SHP77 treated with DMSO at 0.1 percent for 48 hours (cell line): Measurements from ENCODE around the gene MYO18A.

ENCODE experiments used
- DNase-seq: peaks from one replicate; lab custom pipeline; 2025; lab: John Stamatoyannopoulos, UW

The MYO18A gene

DNA sequence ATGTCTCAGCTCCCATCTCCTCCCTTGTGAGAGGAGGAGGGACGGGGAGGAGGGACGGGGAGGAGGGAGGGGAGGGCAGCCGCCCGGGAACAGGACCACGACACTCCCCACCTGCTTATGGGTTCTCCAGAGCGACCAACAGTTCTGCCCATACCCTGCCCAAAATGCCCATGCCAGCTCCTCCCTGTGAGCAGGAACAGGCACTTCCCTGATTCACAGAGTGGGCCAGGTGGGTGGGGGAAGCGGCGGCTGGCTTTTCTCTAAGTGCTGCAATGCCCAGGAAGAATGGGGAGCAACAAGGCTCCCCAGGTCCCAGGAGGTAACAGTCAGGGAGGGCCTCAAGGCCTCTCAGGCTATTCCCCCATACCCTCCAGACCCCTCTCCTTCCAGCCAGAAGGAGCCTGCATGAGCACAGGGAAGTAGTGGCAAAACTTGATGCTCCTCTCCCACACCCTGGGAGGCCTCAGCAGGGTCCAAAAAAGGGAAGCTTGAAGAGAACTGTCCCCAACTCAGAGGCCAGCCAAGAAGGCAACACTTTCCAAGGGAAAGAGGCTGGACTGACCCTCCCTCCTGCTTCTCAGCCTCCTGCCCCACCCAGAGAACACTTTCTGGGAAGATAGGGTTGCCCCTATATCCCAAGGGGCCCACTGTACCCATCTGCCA is 53.8 kb downstream of the MYO18A start:
- DNase-seq = no peak

DNA sequence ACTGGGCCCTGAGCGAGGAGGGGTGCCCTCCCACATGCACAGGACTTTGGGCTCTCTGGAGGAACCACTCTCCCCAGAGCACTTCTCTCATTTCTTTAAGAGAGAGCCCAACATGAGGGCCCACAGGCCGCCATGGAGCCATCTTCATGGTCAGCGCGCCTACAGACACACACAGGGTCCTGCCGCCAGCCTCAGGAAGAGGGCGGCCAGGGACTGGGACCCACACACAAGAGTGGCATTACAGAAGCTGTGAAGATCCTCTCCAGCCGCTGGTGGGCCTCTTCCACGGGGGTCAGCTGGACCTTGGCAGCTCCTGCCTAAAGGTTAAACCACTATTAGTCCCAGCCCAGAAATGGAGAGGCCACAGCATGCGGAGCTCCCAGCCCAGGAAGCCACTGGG is 54.5 kb downstream of the MYO18A start:
- no peak for DNase-seq

DNA sequence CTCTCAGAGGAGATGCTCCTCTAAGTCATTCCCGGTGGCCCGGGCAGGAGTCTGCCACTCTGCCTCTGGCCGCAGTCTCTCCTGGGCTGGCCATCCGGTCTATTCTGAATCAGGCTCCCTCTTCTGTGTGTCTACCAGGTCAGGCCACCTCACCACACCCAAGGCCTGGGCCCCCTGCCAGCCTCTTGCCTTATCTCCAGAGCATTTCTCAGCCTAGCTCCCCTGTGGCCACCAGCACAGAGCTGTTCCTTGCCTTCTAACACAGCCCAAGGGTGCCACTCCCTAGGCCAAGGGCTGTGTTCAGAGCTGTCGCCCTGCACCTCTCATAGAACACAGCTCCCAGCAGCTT is 55.3 kb downstream of the MYO18A start:
- DNase-seq = no peak

DNA sequence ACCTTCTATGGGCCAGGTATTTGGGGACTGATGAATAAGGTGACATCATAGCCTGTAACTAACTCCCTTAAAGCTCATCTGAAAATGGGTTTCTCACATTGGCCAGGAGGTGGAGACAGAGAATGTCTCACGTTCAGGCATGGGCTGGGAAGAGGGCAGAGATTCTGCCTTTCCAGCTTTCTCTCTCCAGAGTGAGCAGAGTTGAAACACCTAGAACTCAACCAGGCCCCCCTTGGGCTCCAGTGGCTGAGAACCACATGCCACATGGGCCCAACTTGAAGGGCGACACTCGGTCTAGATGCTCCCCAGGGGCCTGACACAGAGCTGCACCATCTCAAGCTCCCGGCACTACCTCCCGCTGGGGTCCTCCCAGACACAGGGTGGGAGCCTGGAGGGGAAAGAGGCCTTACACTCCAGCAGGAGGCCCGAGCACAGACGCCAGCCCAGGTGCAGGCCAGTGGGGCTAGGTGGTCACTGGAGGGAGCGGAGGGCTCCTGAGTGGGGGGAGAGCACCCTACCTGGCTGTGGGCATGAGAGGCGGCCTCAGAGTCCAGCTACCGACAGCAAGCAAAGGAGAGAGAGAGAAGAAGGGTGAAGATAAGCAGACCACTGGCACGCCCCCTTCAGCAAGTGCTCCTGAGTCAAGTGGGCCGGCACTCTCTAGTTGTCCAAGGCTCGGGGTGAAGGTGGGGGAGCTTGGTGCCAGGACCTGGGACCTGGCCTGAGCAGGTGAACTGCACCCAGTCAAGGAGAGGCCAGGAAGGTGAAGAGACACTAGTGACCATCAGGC is 55.9 kb downstream of the MYO18A start:
- DNase-seq = no peak

DNA sequence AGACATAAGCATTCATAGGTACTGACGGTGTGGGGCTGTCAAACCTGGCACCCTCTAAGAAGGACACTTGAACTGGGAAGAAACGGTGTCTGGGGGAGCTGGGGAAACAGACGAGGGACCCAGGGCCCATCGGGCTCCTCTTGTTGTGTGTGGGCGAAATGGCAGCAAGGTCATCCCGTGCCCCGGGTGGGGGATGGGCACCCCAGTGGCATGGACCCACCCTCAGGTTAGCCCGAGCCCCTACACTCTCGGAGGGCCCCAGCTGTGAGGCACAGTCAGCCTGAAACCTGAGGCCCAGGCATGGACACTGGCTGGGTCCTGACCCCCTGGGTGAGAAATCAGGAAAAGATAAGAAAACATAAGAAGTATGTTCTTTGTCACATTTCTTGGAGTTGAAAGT is 57.1 kb downstream of the MYO18A start:
- DNase-seq = no peak

DNA sequence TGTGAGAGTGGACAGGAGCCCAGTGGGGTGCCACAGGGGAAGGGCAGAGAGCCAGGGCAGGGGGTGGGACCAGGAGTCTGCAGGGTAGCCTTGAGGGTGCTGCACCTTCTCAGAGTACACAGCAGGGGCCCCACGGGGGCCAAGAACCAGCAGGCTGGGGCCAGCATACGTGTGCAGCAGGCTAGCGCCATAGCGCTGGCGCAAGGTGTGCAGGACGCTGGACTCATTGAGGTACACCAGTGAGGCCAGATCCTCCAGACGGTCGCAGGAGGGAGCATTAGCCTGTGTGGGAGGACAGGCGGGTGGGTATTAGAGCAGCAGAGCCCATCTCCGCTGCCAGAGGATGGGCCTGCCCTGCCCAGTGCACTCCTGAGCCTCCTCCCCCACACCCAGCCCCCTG is 58.8 kb downstream of the MYO18A start:
- DNase-seq = no peak

DNA sequence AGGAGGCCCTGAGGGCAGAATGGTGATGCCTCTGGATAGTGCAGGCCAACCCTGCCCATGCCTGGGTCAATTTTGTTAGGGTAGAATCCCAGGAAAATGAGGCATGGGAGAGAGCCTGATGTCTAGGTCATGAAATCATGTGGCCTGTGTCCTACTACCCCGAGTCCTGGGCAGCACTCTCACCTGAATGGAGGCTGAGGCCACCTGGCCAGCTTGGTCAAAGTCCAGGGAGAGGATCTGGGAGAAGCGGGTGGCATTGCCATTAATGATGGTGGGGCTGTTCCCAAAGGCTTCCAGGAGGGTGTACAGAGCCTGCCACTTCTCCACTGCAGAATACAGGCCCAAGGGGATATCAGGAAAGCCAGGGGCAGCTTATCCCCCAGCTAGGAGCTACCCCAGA is 59.8 kb downstream of the MYO18A start:
- no peak for DNase-seq

DNA sequence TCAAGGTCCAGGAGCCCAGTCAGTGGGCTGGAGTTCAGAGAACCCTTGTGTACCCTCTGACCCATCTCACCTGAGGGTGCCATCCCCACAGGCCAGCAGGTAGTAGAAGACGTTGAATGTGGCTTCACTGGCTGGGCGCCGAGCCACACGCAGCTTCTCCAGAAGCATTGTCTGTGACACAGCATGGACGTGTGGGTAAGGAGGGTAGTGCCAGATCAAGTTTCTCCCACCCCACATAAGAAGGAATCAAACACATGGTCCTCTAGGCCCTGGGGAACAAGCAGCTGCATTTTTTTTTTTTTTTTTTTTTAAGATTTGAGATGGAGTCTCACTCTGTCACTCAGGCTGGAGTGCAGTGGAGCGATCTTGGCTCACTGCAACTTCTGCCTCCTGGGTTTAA is 60.9 kb downstream of the MYO18A start:
- no peak for DNase-seq

DNA sequence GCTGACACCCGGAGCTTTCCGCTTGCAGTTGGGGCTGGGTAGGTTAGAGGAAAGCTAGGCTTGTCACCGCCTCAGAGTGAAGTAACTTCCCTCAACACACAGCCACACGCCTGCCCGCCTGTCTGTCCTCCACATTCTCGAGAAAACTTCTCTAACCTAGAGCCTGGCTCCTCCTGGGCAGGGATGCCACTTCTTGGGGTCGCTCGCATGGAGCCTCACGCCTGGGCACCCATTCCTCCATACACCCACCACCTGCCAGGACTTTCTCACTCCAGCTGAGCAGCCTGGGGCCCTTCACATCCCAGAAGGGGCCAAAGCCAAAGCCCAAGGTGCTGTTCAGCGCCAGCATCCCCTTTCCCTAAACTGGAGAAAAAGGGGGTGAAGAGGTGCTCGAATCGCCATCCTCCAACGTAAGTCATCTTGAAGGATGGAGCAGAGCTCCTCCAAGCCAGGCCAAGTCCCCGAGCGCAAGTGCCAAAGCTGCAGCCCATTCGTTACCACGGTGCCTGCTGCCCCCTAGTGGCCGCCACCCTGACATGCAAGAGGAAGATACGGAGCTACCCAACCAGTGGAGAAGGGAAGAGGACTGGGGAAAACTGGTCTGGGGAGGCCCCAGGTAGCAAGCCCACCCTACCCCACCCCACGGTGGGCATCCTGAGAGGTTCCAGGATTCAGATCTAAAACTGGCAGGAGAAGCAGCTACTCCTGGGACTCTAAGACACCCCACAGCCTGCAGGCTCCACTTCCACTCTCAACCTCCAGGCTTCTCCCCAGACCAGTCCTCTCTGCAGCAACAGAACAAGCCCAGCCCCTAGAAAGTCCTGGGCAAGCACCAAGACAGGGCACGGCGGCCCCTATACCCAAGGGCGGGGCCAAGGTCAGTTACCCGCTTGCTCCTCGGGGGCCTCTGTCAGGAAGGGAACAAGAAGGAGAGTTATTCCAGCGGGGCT is 63.1 kb downstream of the MYO18A start:
- DNase-seq = peak; percentile 5

DNA sequence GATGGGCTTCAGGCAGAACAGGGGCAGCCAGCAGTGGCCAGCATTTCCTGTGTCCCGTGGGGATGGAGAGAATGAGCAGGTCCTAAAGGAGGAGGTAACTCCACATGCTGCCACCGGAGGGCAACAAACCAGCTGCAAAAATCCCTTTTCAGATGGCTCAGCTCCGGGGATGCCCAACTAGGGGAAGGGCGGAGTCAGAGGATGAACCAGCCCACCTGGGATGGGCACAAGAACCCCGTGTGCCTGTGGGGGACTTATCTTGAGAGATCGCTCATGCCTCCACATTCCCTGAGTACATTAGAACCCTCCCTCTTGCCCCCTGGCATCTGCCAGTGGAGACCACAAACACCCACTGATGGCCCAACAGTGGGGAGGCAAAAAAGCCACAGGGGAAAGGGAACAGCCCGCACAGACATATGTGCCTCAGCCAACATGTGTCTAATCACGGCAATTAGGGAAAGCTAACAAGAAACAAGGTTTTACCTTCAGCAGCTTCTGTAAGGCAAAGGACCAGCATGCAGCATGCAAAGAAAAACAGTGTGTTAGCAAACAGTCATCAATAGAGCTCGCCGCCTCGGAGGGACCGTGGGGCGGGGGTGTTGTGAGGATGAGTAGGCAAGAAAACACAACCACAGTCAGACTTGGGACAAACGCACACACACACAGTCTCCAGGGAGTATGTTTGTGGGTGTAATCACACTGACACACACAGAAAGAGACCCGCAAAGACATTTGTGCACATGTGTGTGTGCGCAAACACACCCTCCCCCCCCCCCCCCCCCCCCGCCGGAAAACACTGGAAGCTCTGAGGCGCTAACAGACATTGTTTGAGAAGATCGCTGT is 64.0 kb downstream of the MYO18A start:
- DNase-seq = peak; percentile 22

DNA sequence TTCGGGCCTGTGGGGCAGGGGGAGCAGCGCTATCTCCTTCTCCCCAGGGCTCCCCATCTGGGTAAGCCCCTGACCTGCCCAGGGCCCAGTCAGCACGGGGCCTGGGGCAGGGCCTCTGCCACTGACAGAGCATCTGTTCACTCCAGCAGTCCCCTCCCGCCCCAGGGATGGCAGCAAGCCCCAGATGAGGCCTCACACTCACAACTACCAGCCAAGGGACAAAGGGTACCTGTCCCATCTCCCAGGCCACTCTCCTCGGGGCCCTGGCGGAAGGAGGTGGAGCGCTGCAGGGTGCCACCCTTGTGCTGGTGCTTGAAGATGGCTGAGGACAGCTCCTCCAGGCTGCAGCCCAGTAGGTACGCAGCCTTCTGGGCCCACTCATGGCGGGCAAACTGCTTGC is 64.8 kb downstream of the MYO18A start:
- DNase-seq = no peak

DNA sequence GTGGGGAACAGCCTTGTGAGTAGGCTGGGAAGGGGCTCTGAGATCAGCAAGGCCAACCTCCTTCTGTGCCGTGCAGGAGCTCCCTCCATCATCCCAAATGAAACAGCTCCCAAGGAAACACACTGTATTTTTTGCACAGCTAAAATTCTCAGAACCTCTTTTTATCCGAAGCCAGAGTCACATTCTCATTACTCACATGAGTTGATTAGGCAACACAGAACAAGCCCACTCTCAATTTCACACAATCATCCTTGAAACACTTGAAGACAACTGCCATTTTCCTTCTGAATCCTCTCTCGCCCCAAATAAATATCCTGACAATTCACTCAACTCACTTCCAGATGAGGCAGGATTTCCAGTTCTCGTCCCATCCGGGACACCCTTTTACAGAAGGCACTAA is 66.1 kb downstream of the MYO18A start:
- DNase-seq = no peak

DNA sequence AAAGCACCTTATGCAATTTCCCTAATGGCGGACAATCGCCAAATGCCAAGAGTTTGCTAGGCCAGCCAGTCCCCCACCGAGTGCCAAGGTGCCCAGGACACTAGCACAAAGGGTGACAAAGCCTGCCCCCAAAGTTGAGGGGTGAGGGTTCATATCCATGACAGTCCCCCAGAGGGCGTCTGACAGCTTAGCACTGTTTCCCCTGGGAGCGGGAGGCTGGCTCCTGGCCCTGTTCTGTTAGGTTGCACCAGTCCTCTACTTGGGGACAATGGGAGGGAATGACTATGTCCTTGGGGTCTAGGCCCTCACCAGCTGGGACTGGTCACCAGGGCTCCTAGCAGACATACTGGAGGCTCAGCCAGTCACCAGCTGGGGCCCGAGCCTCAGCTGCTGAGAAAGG is 66.9 kb downstream of the MYO18A start:
- DNase-seq = no peak

DNA sequence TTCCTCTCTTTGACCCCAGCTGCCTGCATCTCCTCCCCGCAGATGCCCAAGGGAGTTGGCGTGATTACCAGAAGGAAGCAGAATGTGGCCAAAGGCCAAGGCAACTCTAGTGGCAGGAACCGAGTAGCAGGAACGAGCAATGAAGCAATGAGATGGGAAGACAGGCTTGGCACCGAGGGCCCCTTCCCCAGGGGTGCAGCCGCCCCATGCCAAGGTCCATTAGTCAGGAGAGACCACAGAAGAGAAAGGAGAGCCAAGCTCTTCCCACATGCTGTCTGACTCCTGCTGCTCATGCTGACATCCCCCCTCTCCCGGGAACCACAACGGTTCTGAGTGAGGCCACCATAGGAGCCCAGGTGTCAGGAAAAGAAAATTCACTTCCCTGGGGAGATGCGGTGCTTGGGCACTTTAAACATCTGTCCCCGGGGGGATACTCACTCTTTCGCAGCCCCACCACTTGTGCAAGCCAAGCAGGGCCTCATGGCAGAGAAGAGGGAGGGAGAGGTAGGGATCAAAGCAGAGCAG is 67.4 kb downstream of the MYO18A start:
- DNase-seq = no peak

DNA sequence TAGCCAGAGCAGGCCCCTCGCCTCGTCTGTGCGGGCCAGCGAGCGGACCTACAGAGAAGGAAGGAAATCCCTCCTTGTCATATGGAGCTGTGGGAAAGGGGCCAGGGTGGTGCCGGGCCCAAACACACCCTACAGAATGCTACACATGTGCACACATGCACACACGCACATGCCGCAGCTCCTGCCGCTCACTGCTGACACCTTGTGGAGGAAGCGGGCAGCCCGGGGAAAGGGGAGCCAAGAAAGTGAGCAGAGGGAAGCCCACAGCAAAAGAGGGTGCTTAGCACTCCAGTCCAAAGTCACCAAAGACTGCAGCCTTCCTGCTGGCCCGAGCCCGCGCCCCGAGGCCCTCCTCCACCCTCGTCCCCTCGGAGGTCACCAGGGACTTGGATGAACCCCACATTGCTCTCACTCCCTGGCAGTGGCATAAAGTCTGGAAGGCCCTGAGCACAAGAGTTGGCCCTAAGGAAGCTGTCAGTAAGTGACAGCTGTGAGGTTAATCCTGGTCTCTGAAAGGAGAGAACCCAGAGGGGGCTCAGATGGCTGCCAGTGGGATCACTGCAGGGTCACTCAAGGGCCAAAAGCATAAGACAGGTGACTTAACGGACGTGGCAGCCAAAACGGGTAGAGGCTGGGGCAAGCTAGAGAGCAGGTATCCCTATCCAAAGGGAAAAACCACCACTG is 68.2 kb downstream of the MYO18A start:
- no peak for DNase-seq

DNA sequence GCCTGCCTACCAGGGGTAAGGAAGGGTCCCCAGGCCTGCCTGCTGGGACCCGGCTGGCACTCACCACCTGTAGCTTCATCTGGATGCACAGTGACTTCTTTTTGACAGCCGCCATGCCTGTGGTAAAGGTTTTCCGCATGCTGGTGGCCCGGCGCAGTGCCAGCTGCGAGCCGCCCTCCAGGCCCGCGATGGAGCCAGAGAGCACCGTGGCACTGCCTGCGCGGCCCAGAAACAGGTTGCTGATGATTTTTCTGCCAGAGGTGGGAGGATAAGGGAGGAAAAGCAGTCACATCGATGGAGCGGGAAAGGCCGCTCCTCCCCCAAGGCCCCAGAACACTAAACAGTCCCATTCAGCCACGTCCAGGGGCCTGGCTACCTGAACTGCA is 69.8 kb downstream of the MYO18A start:
- DNase-seq = no peak

DNA sequence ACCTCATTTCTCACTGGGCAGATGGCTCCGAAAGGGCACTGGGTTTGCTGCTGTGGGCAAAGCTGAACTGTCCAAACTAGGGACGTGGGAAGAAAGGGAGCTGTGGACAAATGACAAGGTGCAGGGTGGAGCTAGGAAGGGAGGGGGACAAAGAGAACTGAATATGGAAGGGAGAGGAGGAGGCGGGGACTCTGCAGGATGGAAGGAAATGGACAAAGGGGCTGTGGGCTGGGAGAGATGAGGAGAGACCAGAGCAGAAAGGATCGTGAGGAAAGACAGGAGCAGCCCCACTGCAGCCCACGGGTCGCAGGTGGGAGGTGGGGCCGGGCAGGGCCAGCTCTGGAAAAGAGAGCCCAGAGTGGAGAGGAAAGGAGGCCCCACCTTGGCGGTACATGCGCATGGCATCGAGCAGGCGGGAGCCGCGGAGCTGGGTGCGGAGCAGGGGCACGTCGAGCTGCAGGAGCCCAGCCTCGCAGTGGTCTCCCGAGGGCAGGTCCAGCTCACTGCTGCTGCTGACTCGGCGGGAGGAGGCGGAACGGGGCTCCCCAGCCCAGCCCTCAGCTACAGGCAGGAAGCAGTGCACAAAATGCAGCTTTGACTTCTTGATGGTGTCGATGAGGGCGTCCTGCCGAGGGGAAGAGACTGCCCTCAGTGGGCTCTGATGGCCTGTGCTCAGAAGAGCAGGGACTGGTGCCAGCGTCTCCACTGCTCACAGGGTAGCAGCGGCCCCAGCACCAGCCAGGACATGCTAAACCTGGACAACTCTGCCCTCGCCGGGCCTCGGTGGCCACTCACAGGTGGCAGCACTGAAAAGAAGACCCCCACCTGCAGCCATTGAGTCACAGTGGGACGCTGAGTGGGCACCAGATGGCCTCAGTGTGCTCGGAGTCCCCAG is 70.5 kb downstream of the MYO18A start:
- DNase-seq = no peak

DNA sequence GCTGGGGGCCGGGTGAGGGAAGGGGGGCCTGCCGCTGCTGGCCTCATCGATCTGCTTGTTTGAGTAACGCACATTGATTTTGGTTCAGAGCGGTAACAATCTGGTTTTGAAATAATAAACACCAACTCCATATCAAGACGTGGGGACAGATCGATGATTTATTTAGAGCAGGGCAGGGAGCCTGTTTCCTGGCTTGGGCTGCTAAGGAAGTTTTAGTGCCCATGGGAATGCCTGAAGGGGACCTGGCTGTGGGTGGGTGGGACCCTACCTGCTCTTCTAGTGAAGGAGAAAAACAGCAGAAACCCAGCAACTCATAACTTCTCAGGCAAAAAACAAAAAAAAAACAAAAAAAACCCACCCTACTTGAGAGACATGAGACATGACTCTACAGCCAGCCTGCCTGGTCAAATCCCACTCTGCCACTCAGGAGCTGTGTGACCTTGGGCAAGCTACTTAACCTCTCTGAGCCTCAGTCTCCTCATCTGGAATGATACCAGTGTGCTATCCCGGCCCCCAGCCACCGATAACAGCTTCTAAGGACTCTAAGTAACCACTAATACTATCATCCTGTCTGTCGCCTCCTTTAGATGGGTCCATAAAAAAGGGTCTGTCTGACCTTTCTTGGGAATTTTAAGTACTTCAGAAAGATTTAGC is 71.2 kb downstream of the MYO18A start:
- DNase-seq = no peak
